Lower lobe of right lung (tissue), 2 donors: Measurements from ENCODE around the gene RPS25. TPM values are rescaled to one million over a fixed set of nuclear protein-coding genes. Genes with fewer than 3 reads are reported as not detected.
"Not testable (repeated sequence)": the region's sequence is repeated elsewhere in the genome, so short reads cannot be mapped to it uniquely, and the experiment has no call there.

Experiments
- ATAC-seq, 2 donors: fragments of 200-7000 bp; cut with Tn5 transposase; one replicate each; pipeline ENCODE4 v1.9.1; 2020 to 2022; ENCODE audit warnings: mild to moderate bottlenecking in 2 of 2, moderate library complexity in 2 of 2
- DNase-seq: peaks from one replicate; pipeline ENCODE4 v3.0.0-alpha.2; 2020
- H3K27ac ChIP-seq: fragments of 200-600 bp; one replicate; pipeline ENCODE4 v1.8.0; 2022
- H3K27me3 ChIP-seq: fragments of 200-600 bp; one replicate; pipeline ENCODE4 v1.8.0; 2022; ENCODE audit warnings: low read depth
- H3K36me3 ChIP-seq: fragments of 200-600 bp; one replicate; pipeline ENCODE4 v1.8.0; 2022; ENCODE audit warnings: mild to moderate bottlenecking
- H3K4me1 ChIP-seq: fragments of 200-600 bp; one replicate; pipeline ENCODE4 v1.8.0; 2022
- H3K4me3 ChIP-seq: fragments of 200-600 bp; one replicate; pipeline ENCODE4 v1.8.0; 2022; ENCODE audit warnings: mild to moderate bottlenecking
- H3K9me3 ChIP-seq: fragments of 200-600 bp; one replicate; pipeline ENCODE4 v1.8.0; 2022
- CTCF ChIP-seq: fragments of 200-600 bp; IDR thresholded peaks from one replicate; pipeline ENCODE4 v1.8.0; 2022; ENCODE audit warnings: antibody characterized with exemption, mild to moderate bottlenecking
- intact Hi-C: fragments of 100-400 bp; cut with DNase I; formaldehyde crosslinking; loops from one replicate; pipeline ENCODE4 v1.11.0; 2022
- total RNA-seq: library from RNA; stranded (reverse); fragmentation: NEBNext Ultra II Directional; extraction: Animal tissue kit (Norgen Biotek cat#: 25700); gene quantifications from one replicate; pipeline ENCODE4 v1.2.1, GENCODE V29; 2021
- donor health status: DM: no; HTN: yes; CAD: no; lungs with severe emphysema.

Gene RPS25
- total RNA-seq, 1 donor from 2014 or later: 878 TPM

- intact Hi-C loops: no loop called here
- DNase-seq: no peak
- H3K36me3 ChIP-seq: peaks cover 29% of the 10 kb centered on the region
- peak; percentile 12 to 24 for ATAC-seq
- peak overlapping the region; percentile 94 for H3K27ac ChIP-seq
- peak overlapping the region; percentile 96 for H3K4me3 ChIP-seq
- H3K9me3 ChIP-seq: no peaks in the 10 kb centered on the region
- H3K4me1 ChIP-seq: peaks cover 30% of the 10 kb centered on the region
- H3K27me3 ChIP-seq: no peaks in the 10 kb centered on the region
- TF ChIP-seq CTCF: peak; percentile 9
Observed at GRCh38 chr11:118996926-118997626, 21.1 kb downstream of the RPS25 start.

- H3K4me3 ChIP-seq, H3K4me1 ChIP-seq, H3K36me3 ChIP-seq, intact Hi-C loops, H3K27ac ChIP-seq, ATAC-seq, DNase-seq, H3K9me3 ChIP-seq, H3K27me3 ChIP-seq: not testable (repeated sequence)
Observed at GRCh38 chr11:118991486-118992038, 26.6 kb downstream of the RPS25 start.

- no peaks in the 10 kb centered on the region for H3K36me3 ChIP-seq
- intact Hi-C loops: no loop called here
- H3K4me1 ChIP-seq: no peaks in the 10 kb centered on the region
- ATAC-seq (no peak), DNase-seq (no peak)
- H3K27ac ChIP-seq: no peak overlapping the region
- no peaks in the 10 kb centered on the region for H3K9me3 ChIP-seq
- TF ChIP-seq CTCF: no peak
- H3K4me3 ChIP-seq: no peak overlapping the region
- no peaks in the 10 kb centered on the region for H3K27me3 ChIP-seq
Observed at GRCh38 chr11:118988280-118988679, 29.9 kb downstream of the RPS25 start.

GRCh38 chr11:118984825-118985224 lies 33.3 kb downstream of the RPS25 start:
- intact Hi-C loops: no loop called here

GRCh38 chr11:118984337-118984736 lies 33.8 kb downstream of the RPS25 start:
- H3K9me3 ChIP-seq, H3K4me3 ChIP-seq, ATAC-seq, DNase-seq, H3K36me3 ChIP-seq, intact Hi-C loops, H3K27ac ChIP-seq, H3K27me3 ChIP-seq: not testable (repeated sequence)
- H3K4me1 ChIP-seq: peaks cover 16% of the 10 kb centered on the region

More at GRCh38 chr11:118984825-118985224, 33.3 kb downstream of the RPS25 start:
- H3K27me3 ChIP-seq: no peaks in the 10 kb centered on the region
- no peak overlapping the region for H3K4me3 ChIP-seq
- no peak for TF ChIP-seq CTCF
- H3K36me3 ChIP-seq: no peaks in the 10 kb centered on the region
- ATAC-seq (peak; percentile 26 to 34), DNase-seq (no peak)
- no peak overlapping the region for H3K27ac ChIP-seq
- peaks cover 11% of the 10 kb centered on the region for H3K4me1 ChIP-seq
- no peaks in the 10 kb centered on the region for H3K9me3 ChIP-seq

- intact Hi-C loops: no loop called here
- ATAC-seq: peak; percentile 53 to 56
Observed at GRCh38 chr11:118980191-118980881, 37.8 kb downstream of the RPS25 start.

More at GRCh38 chr11:118980191-118980881, 37.8 kb downstream of the RPS25 start:
- H3K27me3 ChIP-seq: no peaks in the 10 kb centered on the region
- H3K27ac ChIP-seq: no peak overlapping the region
- DNase-seq: no peak
- H3K9me3 ChIP-seq: no peaks in the 10 kb centered on the region
- no peaks in the 10 kb centered on the region for H3K36me3 ChIP-seq
- no peak for TF ChIP-seq CTCF
- H3K4me3 ChIP-seq: peak overlapping the region; percentile 15
- H3K4me1 ChIP-seq: peaks cover 16% of the 10 kb centered on the region
